ENCODE data around the gene EPHA4. TPM values are rescaled to one million over a fixed set of nuclear protein-coding genes. Genes with fewer than 3 reads are reported as not detected.

The EPHA4 gene
- total RNA-seq, 1 donor from 2014 or later: 24.1 TPM

DNA sequence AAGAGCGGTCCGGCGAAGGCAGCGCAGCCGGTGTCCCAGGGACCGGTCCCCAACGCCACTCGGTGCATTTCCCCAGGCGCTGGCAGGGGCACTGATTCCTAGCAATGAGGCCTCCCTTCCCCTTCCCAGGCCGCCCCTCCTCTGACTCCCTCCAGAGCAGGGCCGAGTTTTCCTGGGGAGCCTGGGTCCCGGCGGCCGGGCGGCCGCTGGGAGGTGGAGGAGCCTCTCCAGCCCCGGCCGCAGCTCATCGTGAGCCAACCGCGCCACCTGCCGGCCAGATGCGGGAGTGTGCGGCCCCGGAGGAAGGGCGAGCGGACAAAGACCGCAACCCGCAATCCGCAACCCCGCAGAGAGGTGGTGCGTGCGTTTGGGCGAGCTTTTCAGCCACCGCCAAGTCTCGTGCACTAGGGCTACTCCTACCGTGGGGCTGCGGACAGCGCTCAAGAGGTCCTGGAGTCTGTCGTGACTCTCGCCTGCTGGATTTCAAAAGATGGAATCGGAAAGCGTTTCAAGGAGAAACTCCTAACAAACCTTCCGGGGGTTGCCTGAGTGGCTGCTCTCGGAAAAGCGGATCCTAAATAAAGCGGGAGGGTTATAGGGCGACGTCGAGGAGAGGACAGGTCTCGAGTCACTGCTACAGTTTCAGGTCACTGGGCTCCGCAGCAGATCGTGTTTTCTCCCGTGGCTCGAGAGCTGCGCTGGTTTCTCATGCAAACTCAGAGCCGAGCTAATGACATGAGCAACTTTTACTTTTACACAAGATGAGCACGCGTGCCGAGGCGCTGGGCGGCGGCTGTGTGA, 1.5 kb upstream of the EPHA4 start:
- H3K4me3 ChIP-seq: peak overlapping the region; percentile 58 to 88
- TF ChIP-seq POLR2AphosphoS5 (IDR thresholded peaks at IDR 0.05; ENCODE audit: insufficient read depth in 1 of 2, low read depth in 1 of 2) (peak in 1 of 2 donors; percentile 42), POLR2A (IDR thresholded peaks at IDR 0.05) (no peak)
- TF ChIP-seq, protein P1, sequence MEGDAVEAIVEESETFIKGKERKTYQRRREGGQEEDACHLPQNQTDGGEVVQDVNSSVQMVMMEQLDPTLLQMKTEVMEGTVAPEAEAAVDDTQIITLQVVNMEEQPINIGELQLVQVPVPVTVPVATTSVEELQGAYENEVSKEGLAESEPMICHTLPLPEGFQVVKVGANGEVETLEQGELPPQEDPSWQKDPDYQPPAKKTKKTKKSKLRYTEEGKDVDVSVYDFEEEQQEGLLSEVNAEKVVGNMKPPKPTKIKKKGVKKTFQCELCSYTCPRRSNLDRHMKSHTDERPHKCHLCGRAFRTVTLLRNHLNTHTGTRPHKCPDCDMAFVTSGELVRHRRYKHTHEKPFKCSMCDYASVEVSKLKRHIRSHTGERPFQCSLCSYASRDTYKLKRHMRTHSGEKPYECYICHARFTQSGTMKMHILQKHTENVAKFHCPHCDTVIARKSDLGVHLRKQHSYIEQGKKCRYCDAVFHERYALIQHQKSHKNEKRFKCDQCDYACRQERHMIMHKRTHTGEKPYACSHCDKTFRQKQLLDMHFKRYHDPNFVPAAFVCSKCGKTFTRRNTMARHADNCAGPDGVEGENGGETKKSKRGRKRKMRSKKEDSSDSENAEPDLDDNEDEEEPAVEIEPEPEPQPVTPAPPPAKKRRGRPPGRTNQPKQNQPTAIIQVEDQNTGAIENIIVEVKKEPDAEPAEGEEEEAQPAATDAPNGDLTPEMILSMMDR (IDR thresholded peaks at IDR 0.05): peak; percentile 91 to 98 (median 97)
- H3K27me3 ChIP-seq: no peaks in the 10 kb centered on the region
- no peaks in the 10 kb centered on the region for H3K9me3 ChIP-seq
- DNase-seq (ENCODE audit: extremely low spot score in 2 of 2): peak in 1 of 2 donors; percentile 92
- peaks cover 29% of the 10 kb centered on the region for H3K4me1 ChIP-seq
- H3K36me3 ChIP-seq: no peaks in the 10 kb centered on the region
- intact Hi-C loops (cut with DNase I): loop anchor here (2.0 to 10.0 kb wide), 2 partner anchors 887 to 1839 kb away; no protein-coding TSS in a partner anchor
- H3K27ac ChIP-seq: peak overlapping the region; percentile 81

DNA sequence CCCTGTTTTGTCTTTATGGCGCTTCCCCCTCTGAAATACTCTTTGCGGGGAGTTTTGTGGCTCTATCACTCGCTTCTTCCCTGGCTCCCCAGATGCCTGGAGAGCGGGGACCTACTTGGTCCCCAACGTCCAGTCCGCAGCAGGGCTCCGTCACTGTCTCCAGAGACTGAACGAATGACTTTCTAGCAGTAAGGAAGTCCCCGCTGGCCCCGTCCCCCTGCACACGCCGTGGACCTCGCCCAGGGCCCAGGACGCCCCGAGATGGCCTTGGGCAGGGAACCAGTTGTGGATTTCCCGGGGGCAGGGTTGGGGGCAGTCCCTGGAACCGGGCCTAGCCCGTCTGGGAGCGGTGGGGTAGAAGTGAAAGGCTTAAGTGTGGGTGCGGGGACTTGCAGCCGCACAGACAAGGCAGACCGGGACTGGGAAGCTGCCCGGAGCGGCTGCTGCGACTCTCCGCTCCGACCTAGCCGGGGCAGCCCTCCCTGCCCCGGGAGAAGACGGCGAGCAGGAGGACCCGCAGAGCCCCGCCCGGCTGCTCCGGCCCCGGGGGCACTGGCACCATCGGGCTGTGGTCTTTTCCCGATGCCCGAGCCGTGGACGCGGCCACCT, 821 bp upstream of the EPHA4 start:
- peak in 1 of 2 donors; percentile 89 for DNase-seq (ENCODE audit: extremely low spot score in 2 of 2)
- H3K27ac ChIP-seq: peak overlapping the region; percentile 81
- no peaks in the 10 kb centered on the region for H3K36me3 ChIP-seq
- intact Hi-C loops (cut with DNase I): loop anchor here (2.0 to 10.0 kb wide), 2 partner anchors 886 to 1838 kb away; no protein-coding TSS in a partner anchor
- H3K4me3 ChIP-seq: peak overlapping the region; percentile 58 to 88
- TF ChIP-seq POLR2AphosphoS5 (IDR thresholded peaks at IDR 0.05; ENCODE audit: insufficient read depth in 1 of 2, low read depth in 1 of 2): no peak
- TF ChIP-seq, protein P1 (IDR thresholded peaks at IDR 0.05): no peak
- no peak for TF ChIP-seq POLR2A (IDR thresholded peaks at IDR 0.05)
- H3K4me1 ChIP-seq: peaks cover 29% of the 10 kb centered on the region
- H3K27me3 ChIP-seq: no peaks in the 10 kb centered on the region
- H3K9me3 ChIP-seq: no peaks in the 10 kb centered on the region

DNA sequence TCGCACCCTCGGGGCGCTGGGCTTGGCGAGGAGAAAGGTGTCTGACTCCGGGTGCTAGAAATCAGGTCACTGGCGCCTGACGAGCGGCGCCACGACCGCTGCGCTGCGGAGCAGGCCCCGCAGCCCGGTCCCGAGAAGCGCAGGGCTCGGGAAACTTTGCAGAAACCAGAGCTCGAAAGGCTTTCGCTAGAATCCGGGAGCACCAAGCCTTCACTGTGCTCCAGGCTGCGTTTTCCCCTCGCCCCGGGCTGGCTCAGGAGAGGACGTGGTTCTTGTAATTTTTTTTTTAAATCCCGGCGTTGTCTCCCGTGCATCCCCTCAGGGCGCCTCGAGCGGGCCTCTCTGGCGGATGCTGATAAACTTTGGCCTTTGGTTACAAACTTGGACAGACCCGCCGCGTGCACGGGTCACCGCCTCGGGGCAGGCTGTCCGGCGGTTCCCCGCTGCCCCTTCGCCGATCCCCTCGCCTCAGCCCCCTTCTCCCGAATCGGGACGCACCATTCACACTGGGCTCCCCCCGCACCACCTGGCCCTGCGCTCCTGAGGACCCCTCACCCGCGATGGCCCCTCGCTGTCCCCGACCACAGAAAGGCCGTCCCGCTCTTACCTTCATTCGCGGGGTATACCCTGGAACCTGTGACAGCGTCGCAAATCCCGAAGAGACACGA, 419 bp downstream of the EPHA4 start:
- Histone ChIP-seq H3K36me3 (no peaks in the 10 kb centered on the region), H3K27me3 (no peaks in the 10 kb centered on the region), H3K4me3 (peak overlapping the region; percentile 58 to 88), H3K9me3 (no peaks in the 10 kb centered on the region), H3K4me1 (peaks cover 34% of the 10 kb centered on the region), H3K27ac (peak overlapping the region; percentile 66)
- TF ChIP-seq POLR2AphosphoS5 (IDR thresholded peaks at IDR 0.05; ENCODE audit: insufficient read depth in 1 of 2, low read depth in 1 of 2) (peak in 1 of 2 donors; percentile 87), POLR2A (IDR thresholded peaks at IDR 0.05) (no peak)
- TF ChIP-seq, protein P1 (IDR thresholded peaks at IDR 0.05): no peak
- intact Hi-C loops (cut with DNase I): loop anchor here (2.0 to 10.0 kb wide), 2 partner anchors 885 to 1837 kb away; no protein-coding TSS in a partner anchor
- DNase-seq (ENCODE audit: extremely low spot score in 2 of 2): no peak

DNA sequence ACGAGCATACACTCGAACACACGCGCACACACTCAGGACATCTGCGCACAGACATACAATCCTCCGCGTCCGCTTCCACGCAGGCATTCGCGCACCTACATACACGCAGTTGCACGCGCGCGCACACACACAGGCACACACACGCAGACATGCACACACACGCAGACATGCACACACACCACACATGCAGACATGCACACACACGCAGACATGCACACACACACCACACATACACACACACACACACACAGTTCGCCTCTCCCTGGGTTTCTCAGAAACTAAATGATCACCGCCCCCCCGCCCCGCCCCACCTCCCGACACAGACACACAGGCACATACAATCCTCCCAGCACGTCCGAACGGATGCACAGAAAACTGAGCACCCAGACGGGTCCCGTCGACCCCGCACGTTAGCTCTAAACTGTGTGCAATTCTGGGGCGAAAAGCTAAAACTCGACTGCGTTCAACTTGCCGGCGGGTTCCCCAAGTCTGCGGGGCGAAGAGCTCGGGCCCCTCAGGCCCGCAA, 1.0 kb downstream of the EPHA4 start:
- Histone ChIP-seq H3K27me3 (no peaks in the 10 kb centered on the region), H3K4me1 (peaks cover 34% of the 10 kb centered on the region), H3K9me3 (no peaks in the 10 kb centered on the region), H3K4me3 (peak overlapping the region; percentile 58 to 88), H3K36me3 (no peaks in the 10 kb centered on the region), H3K27ac (peak overlapping the region; percentile 66)
- intact Hi-C loops (cut with DNase I): loop anchor here (10.0 kb wide), 1 partner anchor 1836 kb away; no protein-coding TSS in a partner anchor
- TF ChIP-seq POLR2A (IDR thresholded peaks at IDR 0.05): no peak
- DNase-seq (ENCODE audit: extremely low spot score in 2 of 2): no peak

DNA sequence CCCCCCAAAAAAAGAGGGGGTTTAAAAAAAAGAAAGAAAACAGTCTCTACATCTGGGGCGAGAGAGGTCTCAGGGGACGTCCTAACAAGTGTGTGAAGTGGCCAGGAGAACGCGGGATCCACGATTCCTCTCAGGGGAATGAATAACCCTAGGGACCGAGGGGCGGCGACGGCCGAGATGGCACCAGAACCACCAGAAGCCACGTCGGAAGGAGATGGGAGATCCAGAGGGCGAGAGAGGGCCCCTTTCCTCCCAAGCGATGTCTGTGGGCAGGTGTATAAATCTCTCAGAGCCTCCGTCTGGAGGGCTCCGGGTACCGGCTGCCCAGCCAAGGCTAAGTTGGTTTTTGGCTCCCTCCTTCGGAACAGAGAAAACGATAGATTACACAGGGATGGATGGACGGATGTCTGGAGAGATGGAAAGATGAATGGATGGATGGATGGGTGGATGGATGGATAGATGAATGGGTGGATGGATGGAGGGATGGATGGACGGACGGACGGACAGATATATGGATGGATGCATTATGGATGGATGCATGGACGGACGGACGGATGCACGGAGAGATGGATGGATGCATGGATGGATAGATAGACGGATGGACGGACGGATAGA, 1.7 kb downstream of the EPHA4 start:
- no peaks in the 10 kb centered on the region for H3K36me3 ChIP-seq

More for the DNA sequence above, 1.7 kb downstream of the EPHA4 start:
- H3K4me1 ChIP-seq: peaks cover 34% of the 10 kb centered on the region
- intact Hi-C loops (cut with DNase I): loop anchor here (10.0 kb wide), 1 partner anchor 1836 kb away; no protein-coding TSS in a partner anchor
- H3K27ac ChIP-seq: no peak overlapping the region
- peak overlapping the region; percentile 58 to 88 for H3K4me3 ChIP-seq
- no peak for DNase-seq (ENCODE audit: extremely low spot score in 2 of 2)
- no peaks in the 10 kb centered on the region for H3K9me3 ChIP-seq
- peak in 1 of 2 donors; percentile 11 for TF ChIP-seq POLR2AphosphoS5 (IDR thresholded peaks at IDR 0.05; ENCODE audit: insufficient read depth in 1 of 2, low read depth in 1 of 2)
- TF ChIP-seq, protein P1 (IDR thresholded peaks at IDR 0.05): no peak
- H3K27me3 ChIP-seq: no peaks in the 10 kb centered on the region

All from vagina (tissue), 2 donors.